Muscle layer of duodenum (tissue), 2 donors: ENCODE results near the gene NEK7.

Experiments used
- H3K27ac ChIP-seq: one replicate; pipeline ENCODE4 v1.7.0; 2013; ENCODE audit warnings: mild to moderate bottlenecking, low read length
- H3K27me3 ChIP-seq: one replicate; pipeline ENCODE4 v1.7.0; 2013; ENCODE audit warnings: low read depth, mild to moderate bottlenecking, control low read depth, low read length
- H3K36me3 ChIP-seq, 2 donors: one replicate each; pipeline ENCODE4 v1.7.0; 2013; ENCODE audit warnings: low read length in 2 of 2, control low read depth in 1 of 2, mild to moderate bottlenecking in 1 of 2; ENCODE audit not compliant: insufficient read depth in 2 of 2, control insufficient read depth in 1 of 2
- H3K4me1 ChIP-seq, 2 donors: one replicate each; pipeline ENCODE4 v1.7.0; 2013; ENCODE audit warnings: low read length in 2 of 2, mild to moderate bottlenecking in 2 of 2, control low read depth in 1 of 2, moderate library complexity in 1 of 2; ENCODE audit not compliant: insufficient read depth in 2 of 2, control insufficient read depth in 1 of 2
- H3K4me3 ChIP-seq, 2 donors: one replicate each; pipeline ENCODE4 v1.7.0; 2013; ENCODE audit warnings: low read length in 2 of 2, low read depth in 1 of 2, mild to moderate bottlenecking in 1 of 2
- H3K9me3 ChIP-seq, 2 donors: one replicate each; pipeline ENCODE4 v1.7.0; 2013; ENCODE audit warnings: low read length in 2 of 2, control low read depth in 1 of 2, mild to moderate bottlenecking in 1 of 2; ENCODE audit not compliant: control insufficient read depth in 1 of 2
- donor health status: healthy.

NEK7 gene

DNA sequence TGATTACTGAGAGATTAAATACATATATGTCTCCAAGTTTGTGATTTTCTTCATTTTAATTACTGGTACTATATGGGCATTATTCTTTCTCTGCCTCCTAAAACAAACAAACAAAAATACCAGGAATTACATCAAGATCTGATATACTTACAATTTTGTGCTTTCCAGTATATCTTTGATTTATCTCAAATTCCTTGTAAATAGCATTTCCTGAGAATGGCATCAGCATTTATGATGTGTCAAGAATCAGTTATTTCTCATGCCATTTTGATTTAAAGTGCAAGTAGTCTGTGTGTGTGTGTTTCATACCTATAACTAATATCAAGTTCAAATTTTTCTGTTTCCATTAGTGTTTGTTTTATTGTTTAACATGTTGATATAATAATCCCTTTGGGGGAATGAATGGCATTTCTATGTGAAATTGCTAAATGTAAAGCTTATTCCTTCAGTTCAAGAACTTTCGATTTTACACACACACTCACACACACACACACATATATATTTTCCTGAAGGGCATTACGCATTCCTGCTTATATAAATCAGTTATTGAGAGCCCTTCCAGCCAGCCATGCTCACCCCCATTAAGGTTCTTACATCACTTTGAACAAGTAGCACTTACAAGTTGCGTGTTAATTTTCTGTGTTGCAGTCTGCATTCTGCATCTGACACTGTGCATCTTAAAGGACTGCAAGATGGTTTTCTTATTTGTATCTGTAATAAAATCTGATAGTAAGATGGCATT lies 102.7 kb downstream of the NEK7 start:
- H3K27ac ChIP-seq, result no peak overlapping the region
- no peaks in the 10 kb centered on the region for H3K4me1 ChIP-seq
- no peaks in the 10 kb centered on the region for H3K27me3 ChIP-seq
- H3K36me3 ChIP-seq, result no peaks in the 10 kb centered on the region
- no peak overlapping the region for H3K4me3 ChIP-seq
- H3K9me3 ChIP-seq, result no peaks in the 10 kb centered on the region

DNA sequence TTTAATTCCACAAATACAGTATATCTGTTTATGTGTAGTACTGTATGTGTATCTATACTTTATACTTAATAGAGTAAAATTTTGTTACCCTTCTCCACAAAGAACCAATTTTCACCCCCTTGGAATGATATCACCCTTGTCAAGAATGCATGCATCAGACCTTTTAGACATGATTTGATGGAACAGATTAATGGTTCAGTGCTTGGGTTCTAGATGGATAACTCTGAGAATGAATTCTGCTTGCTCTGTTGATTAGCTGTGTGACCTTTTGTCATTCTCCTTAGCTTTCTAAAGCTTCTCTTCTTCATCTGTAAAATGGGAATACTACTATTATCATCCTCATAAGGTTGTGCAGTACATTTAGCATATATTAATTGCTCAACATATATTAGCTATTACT lies 105.1 kb downstream of the NEK7 start:
- no peaks in the 10 kb centered on the region for H3K36me3 ChIP-seq
- no peaks in the 10 kb centered on the region for H3K4me1 ChIP-seq
- no peak overlapping the region for H3K4me3 ChIP-seq
- no peaks in the 10 kb centered on the region for H3K27me3 ChIP-seq
- H3K27ac ChIP-seq, result no peak overlapping the region
- no peaks in the 10 kb centered on the region for H3K9me3 ChIP-seq

DNA sequence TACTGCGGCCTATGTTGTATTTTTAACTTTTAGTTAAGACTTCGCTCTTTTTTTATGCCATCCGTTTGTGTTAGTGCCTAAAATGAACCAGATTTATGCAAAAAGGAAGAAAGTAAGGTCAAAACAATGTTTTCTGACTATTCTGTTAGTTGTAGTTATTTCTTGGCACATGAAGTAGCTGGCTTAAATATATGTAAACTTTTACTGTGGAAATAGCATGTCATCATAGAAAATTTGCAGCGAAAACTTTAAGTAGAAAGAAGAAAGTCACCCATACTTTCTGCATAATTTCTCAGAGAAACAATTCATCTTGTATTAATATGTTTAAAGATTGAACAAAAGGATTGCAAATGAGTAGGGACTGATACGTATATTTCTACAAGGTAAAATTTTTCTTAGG lies 106.4 kb downstream of the NEK7 start:
- Histone ChIP-seq H3K4me1 (no peaks in the 10 kb centered on the region), H3K9me3 (no peaks in the 10 kb centered on the region), H3K27ac (no peak overlapping the region), H3K4me3 (no peak overlapping the region), H3K36me3 (no peaks in the 10 kb centered on the region), H3K27me3 (no peaks in the 10 kb centered on the region)

DNA sequence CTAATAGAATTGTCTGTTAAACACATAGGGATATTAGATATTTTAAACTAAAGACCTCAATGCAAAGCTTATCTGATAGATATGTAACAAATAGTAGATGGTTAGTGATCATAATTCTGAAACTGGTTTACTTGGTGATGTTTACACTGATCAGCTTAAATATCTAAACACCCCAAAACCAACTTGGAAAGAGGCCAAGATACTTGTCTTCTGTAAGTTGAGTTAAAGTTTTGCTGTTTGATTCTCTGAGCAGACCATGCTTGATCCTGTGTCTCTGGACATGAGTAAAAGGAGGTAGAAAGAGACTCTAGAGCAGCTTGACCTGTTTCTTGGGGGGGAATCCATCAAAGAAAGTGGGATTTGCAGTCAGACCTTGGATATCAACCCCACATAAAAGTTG lies 107.5 kb downstream of the NEK7 start:
- Histone ChIP-seq H3K27me3 (no peaks in the 10 kb centered on the region), H3K4me1 (no peaks in the 10 kb centered on the region), H3K27ac (no peak overlapping the region)

DNA sequence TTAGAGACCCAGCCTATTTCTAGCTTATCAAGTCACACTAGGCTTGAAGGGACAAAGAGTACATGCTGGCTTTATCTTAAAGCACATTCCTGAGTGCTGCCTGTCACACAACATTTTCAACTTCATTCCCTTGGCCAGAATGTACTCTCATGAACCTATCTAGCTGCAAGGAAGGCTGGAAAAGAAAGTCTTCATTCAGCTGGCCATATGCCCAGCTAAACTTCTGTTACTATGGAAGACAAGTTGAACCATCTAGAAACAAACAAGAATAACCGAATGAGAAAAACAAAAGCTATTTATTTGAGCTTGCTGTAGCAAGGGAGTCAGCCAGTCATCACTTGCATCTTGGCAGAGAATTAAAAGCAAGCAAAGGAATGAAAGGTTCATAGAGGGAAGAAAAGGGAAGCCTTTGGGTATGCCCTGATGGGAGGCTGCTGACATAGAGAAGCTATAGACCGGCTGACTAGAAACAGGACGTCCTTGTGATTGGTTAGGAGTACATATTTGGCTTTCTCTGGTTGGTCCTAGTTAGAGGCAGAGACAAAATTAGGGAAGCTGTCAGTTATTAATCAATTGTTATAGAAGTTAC lies 108.4 kb downstream of the NEK7 start:
- Histone ChIP-seq H3K9me3 (no peaks in the 10 kb centered on the region), H3K4me1 (no peaks in the 10 kb centered on the region), H3K27me3 (no peaks in the 10 kb centered on the region), H3K4me3 (no peak overlapping the region), H3K36me3 (no peaks in the 10 kb centered on the region), H3K27ac (no peak overlapping the region)

More for the DNA sequence above, 107.5 kb downstream of the NEK7 start:
- no peaks in the 10 kb centered on the region for H3K36me3 ChIP-seq
- no peaks in the 10 kb centered on the region for H3K9me3 ChIP-seq
- H3K4me3 ChIP-seq, result no peak overlapping the region

DNA sequence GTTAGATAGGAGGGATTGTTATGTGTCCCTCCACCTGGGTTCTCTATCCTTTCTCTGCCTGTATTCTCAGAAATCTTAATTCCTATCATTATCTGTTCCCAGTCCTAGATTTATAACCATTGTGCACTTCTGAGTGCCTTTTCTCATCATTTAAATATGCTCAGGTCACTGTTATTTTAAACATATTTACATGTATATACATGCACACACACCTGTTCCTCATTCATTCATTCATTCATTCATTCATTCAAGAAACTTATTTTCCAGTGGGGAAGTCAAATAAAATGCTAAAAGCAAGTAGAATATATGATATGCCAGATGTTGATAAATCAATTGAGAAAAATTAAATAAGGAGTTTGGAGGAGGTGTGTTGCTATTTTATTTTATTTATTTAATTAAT lies 110.3 kb downstream of the NEK7 start:
- no peak overlapping the region for H3K27ac ChIP-seq
- H3K4me3 ChIP-seq, result no peak overlapping the region

DNA sequence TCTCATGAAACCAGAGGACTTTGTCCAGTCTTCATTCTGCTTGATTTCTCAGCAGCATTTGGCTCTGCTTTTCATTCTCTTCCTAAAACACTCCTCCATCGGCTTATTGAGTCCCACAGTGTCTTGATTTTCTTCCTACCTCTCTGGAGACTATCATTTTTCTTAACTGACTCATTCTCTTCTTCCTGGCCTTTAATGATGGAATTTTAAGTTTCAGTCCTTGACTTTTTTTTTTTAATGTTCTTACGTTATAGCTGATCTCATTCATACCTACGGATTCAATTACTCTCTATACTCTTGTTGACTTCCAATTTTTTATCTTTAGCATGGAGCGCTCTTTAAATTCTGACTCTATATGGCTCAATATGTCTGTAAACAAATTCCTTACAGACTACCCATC lies 111.1 kb downstream of the NEK7 start:
- Histone ChIP-seq H3K9me3 (no peaks in the 10 kb centered on the region), H3K4me3 (no peak overlapping the region), H3K4me1 (no peaks in the 10 kb centered on the region)

More for the DNA sequence above, 110.3 kb downstream of the NEK7 start:
- Histone ChIP-seq H3K9me3 (no peaks in the 10 kb centered on the region), H3K4me1 (no peaks in the 10 kb centered on the region), H3K27me3 (no peaks in the 10 kb centered on the region), H3K36me3 (no peaks in the 10 kb centered on the region)

DNA sequence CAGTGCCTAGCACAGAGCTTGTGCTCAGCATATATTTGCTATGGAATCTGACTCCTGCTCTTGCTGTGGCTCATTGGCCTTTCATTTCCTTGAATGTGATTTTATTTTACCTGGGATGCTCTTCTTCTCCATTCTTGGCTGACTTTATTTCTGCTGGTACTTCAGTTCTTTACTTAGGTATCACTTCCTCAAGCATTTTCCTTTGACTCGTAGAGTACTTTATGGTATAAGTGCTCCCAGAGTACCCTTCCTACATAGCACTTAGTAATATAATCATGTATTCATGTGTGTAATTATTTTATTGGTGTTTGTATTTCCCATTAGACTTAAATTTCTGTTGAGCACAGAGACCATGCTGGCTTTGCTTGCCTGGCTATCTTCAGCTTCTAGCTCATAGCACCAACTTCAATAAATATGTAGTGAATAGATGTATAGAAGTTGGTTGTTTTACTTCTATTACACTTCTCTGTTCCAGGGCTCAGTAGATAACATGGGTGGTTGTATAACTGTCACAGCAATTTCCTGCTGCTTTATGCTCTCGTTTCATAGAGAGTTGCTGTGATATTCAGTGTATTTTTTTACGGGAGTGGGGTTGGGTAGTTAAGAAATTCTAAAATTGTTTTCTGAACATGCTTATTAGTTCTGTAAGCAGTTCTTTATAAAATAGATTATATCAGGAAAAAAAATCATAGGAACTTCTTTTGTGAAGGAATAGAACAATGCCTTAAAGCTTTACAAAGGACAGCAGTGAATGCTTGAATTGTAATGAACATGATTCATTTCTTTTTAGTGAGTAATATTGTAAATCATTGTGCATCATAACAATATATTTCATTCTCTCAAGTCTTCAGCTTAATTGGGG lies 112.2 kb downstream of the NEK7 start:
- Histone ChIP-seq H3K27me3 (no peaks in the 10 kb centered on the region), H3K27ac (no peak overlapping the region), H3K36me3 (no peaks in the 10 kb centered on the region), H3K4me3 (no peak overlapping the region), H3K4me1 (no peaks in the 10 kb centered on the region), H3K9me3 (no peaks in the 10 kb centered on the region)

More for the DNA sequence above, 111.1 kb downstream of the NEK7 start:
- no peak overlapping the region for H3K27ac ChIP-seq
- H3K27me3 ChIP-seq, result no peaks in the 10 kb centered on the region
- H3K36me3 ChIP-seq, result no peaks in the 10 kb centered on the region

DNA sequence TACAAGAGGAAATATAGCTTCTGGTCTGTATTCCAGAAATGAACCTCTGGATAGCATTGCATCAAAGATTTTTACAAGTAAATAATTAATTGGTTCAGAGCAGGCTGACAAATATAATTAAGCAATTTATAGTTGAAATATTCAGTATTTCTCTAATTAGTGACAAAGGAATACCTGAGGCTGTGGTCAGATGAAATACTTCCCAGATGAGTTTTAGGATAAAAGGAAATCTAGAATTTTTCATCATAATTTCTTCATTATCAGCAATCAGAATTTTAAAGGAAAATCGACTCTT lies 112.8 kb downstream of the NEK7 start:
- Histone ChIP-seq H3K27ac (no peak overlapping the region), H3K4me3 (no peak overlapping the region), H3K27me3 (no peaks in the 10 kb centered on the region), H3K36me3 (no peaks in the 10 kb centered on the region), H3K4me1 (no peaks in the 10 kb centered on the region), H3K9me3 (no peaks in the 10 kb centered on the region)

DNA sequence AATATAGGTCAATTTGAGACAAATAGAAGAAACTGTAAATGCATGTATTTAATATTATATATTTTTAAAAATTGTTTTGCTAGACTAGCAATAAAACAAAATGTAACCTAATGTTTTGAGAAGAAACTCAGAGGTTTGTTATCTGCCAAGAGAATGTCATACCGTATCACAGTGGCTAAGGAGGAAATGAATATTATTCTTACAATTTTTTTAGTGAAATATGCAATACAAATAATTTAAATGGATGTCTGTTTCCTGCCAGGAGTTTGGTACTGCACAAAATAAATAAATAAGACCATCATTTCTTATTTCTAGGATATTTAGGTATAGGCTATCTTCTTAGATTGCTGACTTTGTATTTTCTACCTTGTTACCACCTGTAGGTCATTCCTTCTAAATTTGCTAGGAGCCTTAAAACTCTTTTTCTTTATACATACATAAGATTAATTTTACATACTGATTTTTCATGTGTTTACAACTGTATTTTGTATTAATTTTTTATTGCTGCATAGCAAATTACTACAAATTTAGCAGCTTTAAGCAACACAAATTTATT lies 113.6 kb downstream of the NEK7 start:
- Histone ChIP-seq H3K4me1 (no peaks in the 10 kb centered on the region), H3K27me3 (no peaks in the 10 kb centered on the region), H3K27ac (no peak overlapping the region), H3K4me3 (no peak overlapping the region), H3K9me3 (no peaks in the 10 kb centered on the region), H3K36me3 (no peaks in the 10 kb centered on the region)

DNA sequence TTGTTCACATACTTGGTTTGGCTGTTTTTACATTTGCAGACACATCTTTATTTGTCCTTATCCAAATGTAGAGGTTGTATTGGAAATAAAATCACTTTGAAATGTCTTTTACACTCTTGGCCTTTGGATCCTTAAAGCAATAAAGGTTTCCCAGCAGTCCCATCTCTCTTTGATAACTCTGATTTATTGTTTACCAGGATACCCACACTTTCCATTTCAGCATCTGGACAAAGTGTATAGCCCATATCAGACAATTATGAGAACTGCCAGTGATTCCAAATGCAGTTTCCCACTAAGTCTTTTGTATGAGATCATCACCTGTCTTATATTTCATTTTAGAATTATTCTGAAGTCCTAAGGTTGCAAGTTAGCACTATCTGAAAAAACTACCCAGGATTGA lies 114.7 kb downstream of the NEK7 start:
- H3K4me1 ChIP-seq, result no peaks in the 10 kb centered on the region
- H3K27ac ChIP-seq, result no peak overlapping the region
- no peaks in the 10 kb centered on the region for H3K27me3 ChIP-seq
- no peak overlapping the region for H3K4me3 ChIP-seq
- H3K36me3 ChIP-seq, result no peaks in the 10 kb centered on the region
- H3K9me3 ChIP-seq, result no peaks in the 10 kb centered on the region
